ENCODE results near the gene ATG101.
A peak's percentile ranks its signal among the peaks of the same experiment; 100 is the strongest.

The ATG101 gene

GRCh38 chr12:52049286-52049685 lies 20.5 kb upstream of the ATG101 start:
- peak overlapping the region; percentile 39 for H3K27ac Mint-ChIP-seq
- peak overlapping the region; percentile 63 for H3K4me3 Mint-ChIP-seq
- H3K36me3 Mint-ChIP-seq (ENCODE audit: low read depth) = no peaks in the 10 kb centered on the region
- peaks cover 6% of the 10 kb centered on the region for H3K27me3 Mint-ChIP-seq (ENCODE audit: low read depth)
- H3K4me1 Mint-ChIP-seq (ENCODE audit: low read depth) = peaks cover 29% of the 10 kb centered on the region
- DNase-seq (ENCODE audit: low spot score) = no peak
- H3K9me3 Mint-ChIP-seq = no peaks in the 10 kb centered on the region

GRCh38 chr12:52049688-52050087 lies 20.1 kb upstream of the ATG101 start:
- Mint-ChIP-seq H3K4me1 (ENCODE audit: low read depth) (peaks cover 29% of the 10 kb centered on the region), H3K4me3 (peak overlapping the region; percentile 63), H3K27ac (peak overlapping the region; percentile 39), H3K9me3 (no peaks in the 10 kb centered on the region), H3K27me3 (ENCODE audit: low read depth) (peaks cover 6% of the 10 kb centered on the region), H3K36me3 (ENCODE audit: low read depth) (no peaks in the 10 kb centered on the region)
- no peak for DNase-seq (ENCODE audit: low spot score)

- peaks cover 6% of the 10 kb centered on the region for H3K27me3 Mint-ChIP-seq (ENCODE audit: low read depth)
- no peak for DNase-seq (ENCODE audit: low spot score)
- peaks cover 29% of the 10 kb centered on the region for H3K4me1 Mint-ChIP-seq (ENCODE audit: low read depth)
- H3K36me3 Mint-ChIP-seq (ENCODE audit: low read depth) = no peaks in the 10 kb centered on the region
- H3K27ac Mint-ChIP-seq = peak overlapping the region; percentile 82
- peak overlapping the region; percentile 63 for H3K4me3 Mint-ChIP-seq
- no peaks in the 10 kb centered on the region for H3K9me3 Mint-ChIP-seq
Measured at GRCh38 chr12:52050116-52050757, 19.5 kb upstream of the ATG101 start.

GRCh38 chr12:52050758-52051541 lies 18.8 kb upstream of the ATG101 start, which contains the start of gene NR4A1:
NR4A1 (plus strand) TSS chr12:52051442; CDS start chr12:52054329, 2,887 bp downstream.
- no peaks in the 10 kb centered on the region for H3K9me3 Mint-ChIP-seq
- DNase-seq (ENCODE audit: low spot score) = peak; percentile 98
- H3K36me3 Mint-ChIP-seq (ENCODE audit: low read depth) = no peaks in the 10 kb centered on the region
- H3K27ac Mint-ChIP-seq = peak within 1 kb of the TSS; percentile 90
- H3K4me3 Mint-ChIP-seq = peak within 1 kb of the TSS; percentile 89
- H3K4me1 Mint-ChIP-seq (ENCODE audit: low read depth) = peaks cover 29% of the 10 kb centered on the region
- peaks cover 6% of the 10 kb centered on the region for H3K27me3 Mint-ChIP-seq (ENCODE audit: low read depth)

- Mint-ChIP-seq H3K27me3 (ENCODE audit: low read depth) (peaks cover 6% of the 10 kb centered on the region), H3K4me1 (ENCODE audit: low read depth) (peaks cover 25% of the 10 kb centered on the region), H3K9me3 (no peaks in the 10 kb centered on the region), H3K4me3 (peak overlapping the region; percentile 89), H3K36me3 (ENCODE audit: low read depth) (no peaks in the 10 kb centered on the region), H3K27ac (peak overlapping the region; percentile 90)
- DNase-seq (ENCODE audit: low spot score) = no peak
Measured at GRCh38 chr12:52052468-52053186, 17.2 kb upstream of the ATG101 start.

GRCh38 chr12:52053536-52054209 lies 16.1 kb upstream of the ATG101 start:
- Mint-ChIP-seq H3K4me1 (ENCODE audit: low read depth) (peaks cover 25% of the 10 kb centered on the region), H3K9me3 (no peaks in the 10 kb centered on the region), H3K27me3 (ENCODE audit: low read depth) (peaks cover 6% of the 10 kb centered on the region), H3K36me3 (ENCODE audit: low read depth) (no peaks in the 10 kb centered on the region), H3K4me3 (no peak overlapping the region), H3K27ac (no peak overlapping the region)
- DNase-seq (ENCODE audit: low spot score) = no peak

- Mint-ChIP-seq H3K36me3 (ENCODE audit: low read depth) (no peaks in the 10 kb centered on the region), H3K4me1 (ENCODE audit: low read depth) (peaks cover 23% of the 10 kb centered on the region), H3K27ac (no peak overlapping the region), H3K27me3 (ENCODE audit: low read depth) (peaks cover 3% of the 10 kb centered on the region), H3K4me3 (no peak overlapping the region), H3K9me3 (no peaks in the 10 kb centered on the region)
- no peak for DNase-seq (ENCODE audit: low spot score)
Measured at GRCh38 chr12:52054231-52054832, 15.4 kb upstream of the ATG101 start.

- Mint-ChIP-seq H3K4me1 (ENCODE audit: low read depth) (peaks cover 18% of the 10 kb centered on the region), H3K36me3 (ENCODE audit: low read depth) (no peaks in the 10 kb centered on the region), H3K27me3 (ENCODE audit: low read depth) (no peaks in the 10 kb centered on the region), H3K27ac (no peak overlapping the region), H3K4me3 (no peak overlapping the region), H3K9me3 (no peaks in the 10 kb centered on the region)
- no peak for DNase-seq (ENCODE audit: low spot score)
Measured at GRCh38 chr12:52054833-52055730, 14.7 kb upstream of the ATG101 start.

GRCh38 chr12:52055731-52056711 lies 13.8 kb upstream of the ATG101 start:
- Mint-ChIP-seq H3K36me3 (ENCODE audit: low read depth) (no peaks in the 10 kb centered on the region), H3K27me3 (ENCODE audit: low read depth) (no peaks in the 10 kb centered on the region), H3K9me3 (no peaks in the 10 kb centered on the region), H3K4me1 (ENCODE audit: low read depth) (peaks cover 13% of the 10 kb centered on the region), H3K4me3 (no peak overlapping the region), H3K27ac (no peak overlapping the region)
- DNase-seq (ENCODE audit: low spot score) = no peak

GRCh38 chr12:52056801-52057637 lies 12.8 kb upstream of the ATG101 start:
- Mint-ChIP-seq H3K4me3 (no peak overlapping the region), H3K27me3 (ENCODE audit: low read depth) (no peaks in the 10 kb centered on the region), H3K9me3 (no peaks in the 10 kb centered on the region), H3K36me3 (ENCODE audit: low read depth) (no peaks in the 10 kb centered on the region), H3K4me1 (ENCODE audit: low read depth) (peaks cover 7% of the 10 kb centered on the region), H3K27ac (no peak overlapping the region)
- no peak for DNase-seq (ENCODE audit: low spot score)
